Body of pancreas (tissue), 4 donors: ENCODE results near the gene LGI1. TPM values are rescaled to one million over a fixed set of nuclear protein-coding genes. Genes with fewer than 3 reads are reported as not detected.

ENCODE experiments used
- ATAC-seq: fragments of 150-250 bp; one replicate; pipeline ENCODE4 v1.9.1; 2016
- DNase-seq, 4 donors: peaks; one replicate each; pipeline ENCODE4 v3.0.0-alpha.2; 2019
- H3K27ac ChIP-seq, 4 donors: fragments of 200-600 bp; sonication (generic); 1 replicate in 3 of 4; 2 replicates in 1 of 4; pipeline versions ENCODE4 v1.5.1 to v1.6.1; 2016 to 2019; ENCODE audit warnings: mild to moderate bottlenecking in 1 of 4, mixed read lengths in 1 of 4, moderate library complexity in 1 of 4
- H3K27me3 ChIP-seq, 2 donors: fragments of 200-600 bp; sonication (generic); one replicate each; pipeline ENCODE4 v1.6.0; 2016; ENCODE audit warnings: mild to moderate bottlenecking in 1 of 2
- H3K36me3 ChIP-seq, 2 donors: fragments of 200-600 bp; sonication (generic); replicated peaks in 1 of 2; 2 replicates each; pipeline ENCODE4 v1.5.1; 2016; ENCODE audit warnings: low read depth in 2 of 2; ENCODE audit not compliant: insufficient read depth in 1 of 2
- H3K4me1 ChIP-seq: fragments of 200-600 bp; sonication (generic); one replicate; pipeline ENCODE4 v1.6.0; 2016
- H3K4me3 ChIP-seq, 2 donors: fragments of 200-600 bp; sonication (generic); 1 replicate in 1 of 2; 2 replicates in 1 of 2; pipeline ENCODE4 v1.5.1; 2016 to 2019
- H3K9me3 ChIP-seq, 3 donors: fragments of 200-600 bp; sonication (generic); 1 replicate in 2 of 3; 2 replicates in 1 of 3; pipeline ENCODE4 v1.5.1; 2016
- CTCF ChIP-seq, 7 experiments: fragments of 450-650 bp in 4 of 7; fragments of 200-600 bp in 3 of 7; sonication (generic) in 3 of 7; IDR thresholded peaks; one replicate each; pipeline ENCODE4 v1.5.1; 2016 to 2019; ENCODE audit warnings: antibody characterized with exemption in 7 of 7
- POLR2A ChIP-seq, 3 donors: fragments of 450-650 bp; IDR thresholded peaks; one replicate each; pipeline ENCODE4 v1.6.1; 2016; ENCODE audit warnings: antibody characterized with exemption in 3 of 3, mild to moderate bottlenecking in 2 of 3
- WGBS, 2 donors: methylation state at CpG; one replicate each; pipeline ENCODE4 v1.1.5; 2017; 5-methylcytosine and 5-hydroxymethylcytosine counted together
- intact Hi-C: fragments of 100-400 bp; cut with DNase I; formaldehyde crosslinking; loops from one replicate; pipeline ENCODE4 v1.15.1; 2023
- total RNA-seq, 2 donors: library from RNA; depleted of rRNA; stranded (reverse); fragments of >200 nt; gene quantifications; one replicate each; pipeline ENCODE4 v1.1.0, GENCODE V29; 2016

Gene LGI1
- total RNA-seq, 2 donors from 2014 or later = not detected

GRCh38 chr10:93815304-93816096 is 57.8 kb downstream of the LGI1 start:
- intact Hi-C loops = no loop called here
- Histone ChIP-seq H3K27me3 (no peaks in the 10 kb centered on the region), H3K4me3 (no peak overlapping the region), H3K4me1 (no peaks in the 10 kb centered on the region), H3K27ac (no peak overlapping the region), H3K9me3 (no peaks in the 10 kb centered on the region), H3K36me3 (no peaks in the 10 kb centered on the region)
- no peak for ATAC-seq
- no peak for DNase-seq
- 38 to 41% methylated on average over 10 of the region's 10 CpGs for WGBS, 2 donors
- TF ChIP-seq CTCF (IDR thresholded peaks at IDR 0.05) (no peak), POLR2A (IDR thresholded peaks at IDR 0.05) (no peak)

GRCh38 chr10:93816123-93816747 is 58.5 kb downstream of the LGI1 start:
- peak; percentile 46 to 66 (median 48) for DNase-seq
- Histone ChIP-seq H3K9me3 (no peaks in the 10 kb centered on the region), H3K36me3 (no peaks in the 10 kb centered on the region), H3K27me3 (no peaks in the 10 kb centered on the region), H3K4me3 (no peak overlapping the region), H3K27ac (no peak overlapping the region), H3K4me1 (no peaks in the 10 kb centered on the region)
- TF ChIP-seq POLR2A (IDR thresholded peaks at IDR 0.05) (no peak), CTCF (IDR thresholded peaks at IDR 0.05) (peak; percentile 34 to 61 (median 50))
- intact Hi-C loops = no loop called here
- WGBS, 2 donors = 16 to 18% methylated on average over 8 of the region's 8 CpGs
- peak; percentile 58 for ATAC-seq

GRCh38 chr10:93818086-93818485 is 60.4 kb downstream of the LGI1 start:
- intact Hi-C loops = no loop called here
- Histone ChIP-seq H3K4me1 (no peaks in the 10 kb centered on the region), H3K27me3 (no peaks in the 10 kb centered on the region), H3K4me3 (no peak overlapping the region), H3K27ac (no peak overlapping the region), H3K36me3 (no peaks in the 10 kb centered on the region), H3K9me3 (no peaks in the 10 kb centered on the region)
- DNase-seq (peak in 2 of 4 donors; percentile 18), ATAC-seq (no peak)
- 48 to 61% methylated on average over 5 of the region's 5 CpGs for WGBS, 2 donors
- no peak for TF ChIP-seq POLR2A (IDR thresholded peaks at IDR 0.05)
- TF ChIP-seq CTCF (IDR thresholded peaks at IDR 0.05) = no peak

DNA sequence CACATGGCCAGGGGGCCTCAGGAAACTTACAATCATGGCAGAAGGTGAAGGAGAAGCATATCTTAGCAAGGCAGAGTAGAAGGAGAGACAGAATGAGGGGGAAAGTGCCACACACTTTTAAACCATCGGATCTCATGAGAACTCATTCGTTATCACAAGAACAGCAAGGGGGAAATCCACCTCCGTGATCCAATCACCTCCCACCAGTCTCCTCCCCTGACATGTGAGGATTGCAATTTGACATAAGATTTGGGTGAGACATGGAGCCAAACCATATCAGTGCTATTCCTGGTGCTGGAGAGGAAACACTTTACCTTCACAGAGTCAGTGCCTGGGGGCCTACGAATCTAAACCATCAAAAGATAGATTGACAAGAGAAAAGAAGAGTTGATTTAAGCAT is 61.8 kb downstream of the LGI1 start:
- 52 to 53% methylated on average over 4 of the region's 4 CpGs for WGBS, 2 donors
- Histone ChIP-seq H3K4me1 (no peaks in the 10 kb centered on the region), H3K27me3 (no peaks in the 10 kb centered on the region), H3K36me3 (no peaks in the 10 kb centered on the region), H3K4me3 (no peak overlapping the region), H3K27ac (no peak overlapping the region), H3K9me3 (no peaks in the 10 kb centered on the region)
- intact Hi-C loops = no loop called here
- ATAC-seq (no peak), DNase-seq (no peak)
- TF ChIP-seq CTCF (IDR thresholded peaks at IDR 0.05) (no peak), POLR2A (IDR thresholded peaks at IDR 0.05) (no peak)
